ENCODE measurements around the gene LBHD2.

DNA sequence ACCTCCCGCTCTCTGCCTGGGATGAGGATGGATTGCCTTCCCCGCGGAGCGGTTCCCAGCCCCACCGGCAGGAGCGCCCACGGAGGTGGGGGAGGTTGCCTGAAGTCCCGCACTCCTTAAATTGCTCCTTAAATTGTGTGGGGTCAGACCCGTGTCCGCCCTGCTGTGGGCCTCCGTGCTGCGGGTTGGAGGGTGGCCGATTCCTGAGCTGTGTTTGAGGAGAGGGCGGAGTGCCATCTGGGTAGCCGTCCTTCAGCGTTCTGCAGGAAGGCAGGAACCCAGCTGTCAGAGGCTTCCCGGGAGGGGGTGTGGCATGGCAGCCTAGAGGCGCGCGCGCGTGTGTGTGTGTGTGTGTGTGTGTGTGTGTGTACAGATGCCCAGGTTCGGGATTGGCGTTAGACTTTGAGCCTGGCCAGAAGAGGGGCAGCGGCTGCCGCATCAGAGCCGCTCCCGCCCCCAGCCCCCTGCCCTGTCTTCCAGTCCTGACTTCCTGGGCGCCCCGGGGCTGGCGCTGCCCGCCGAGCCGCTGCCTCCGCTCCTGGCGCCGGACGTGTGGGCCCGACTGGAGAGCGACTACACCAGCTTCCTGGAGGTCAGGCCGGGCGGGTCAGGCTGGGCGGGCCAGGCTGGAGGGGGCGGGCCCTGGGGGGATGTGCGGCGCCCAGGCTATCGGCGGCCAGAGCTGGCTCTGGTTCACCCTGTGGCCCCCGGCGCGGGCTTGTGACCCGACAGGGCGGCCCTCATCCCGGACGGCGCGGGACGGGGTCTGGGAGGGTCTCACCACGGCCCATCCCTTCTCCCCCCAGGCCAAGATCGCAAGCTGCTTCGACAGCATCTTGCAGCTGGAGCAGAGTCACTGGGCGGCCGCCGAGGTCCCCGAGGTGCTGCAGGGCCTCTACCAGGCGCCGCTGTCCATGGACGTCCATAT is 19.7 kb downstream of the LBHD2 start:
- no peak for TF ChIP-seq JUND (IDR thresholded peaks at IDR 0.05)
- TF ChIP-seq, protein P1, sequence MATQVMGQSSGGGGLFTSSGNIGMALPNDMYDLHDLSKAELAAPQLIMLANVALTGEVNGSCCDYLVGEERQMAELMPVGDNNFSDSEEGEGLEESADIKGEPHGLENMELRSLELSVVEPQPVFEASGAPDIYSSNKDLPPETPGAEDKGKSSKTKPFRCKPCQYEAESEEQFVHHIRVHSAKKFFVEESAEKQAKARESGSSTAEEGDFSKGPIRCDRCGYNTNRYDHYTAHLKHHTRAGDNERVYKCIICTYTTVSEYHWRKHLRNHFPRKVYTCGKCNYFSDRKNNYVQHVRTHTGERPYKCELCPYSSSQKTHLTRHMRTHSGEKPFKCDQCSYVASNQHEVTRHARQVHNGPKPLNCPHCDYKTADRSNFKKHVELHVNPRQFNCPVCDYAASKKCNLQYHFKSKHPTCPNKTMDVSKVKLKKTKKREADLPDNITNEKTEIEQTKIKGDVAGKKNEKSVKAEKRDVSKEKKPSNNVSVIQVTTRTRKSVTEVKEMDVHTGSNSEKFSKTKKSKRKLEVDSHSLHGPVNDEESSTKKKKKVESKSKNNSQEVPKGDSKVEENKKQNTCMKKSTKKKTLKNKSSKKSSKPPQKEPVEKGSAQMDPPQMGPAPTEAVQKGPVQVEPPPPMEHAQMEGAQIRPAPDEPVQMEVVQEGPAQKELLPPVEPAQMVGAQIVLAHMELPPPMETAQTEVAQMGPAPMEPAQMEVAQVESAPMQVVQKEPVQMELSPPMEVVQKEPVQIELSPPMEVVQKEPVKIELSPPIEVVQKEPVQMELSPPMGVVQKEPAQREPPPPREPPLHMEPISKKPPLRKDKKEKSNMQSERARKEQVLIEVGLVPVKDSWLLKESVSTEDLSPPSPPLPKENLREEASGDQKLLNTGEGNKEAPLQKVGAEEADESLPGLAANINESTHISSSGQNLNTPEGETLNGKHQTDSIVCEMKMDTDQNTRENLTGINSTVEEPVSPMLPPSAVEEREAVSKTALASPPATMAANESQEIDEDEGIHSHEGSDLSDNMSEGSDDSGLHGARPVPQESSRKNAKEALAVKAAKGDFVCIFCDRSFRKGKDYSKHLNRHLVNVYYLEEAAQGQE (IDR thresholded peaks at IDR 0.05), result no peak
- peak; percentile 19 for TF ChIP-seq CTCF (IDR thresholded peaks at IDR 0.05; ENCODE audit: low read depth, low read length, missing input control)
- TF ChIP-seq GABPA (IDR thresholded peaks at IDR 0.05 in 1 of 2, conservative IDR thresholded peaks at IDR 0.05 in 1 of 2), result peak in 1 of 2 donors; percentile 42
- TF ChIP-seq NR2F2 (IDR thresholded peaks at IDR 0.05), result peak; percentile 25
- TF ChIP-seq TAF1 (conservative IDR thresholded peaks at IDR 0.05), result no peak
- peak; percentile 22 to 48 for TF ChIP-seq RAD21 (IDR thresholded peaks at IDR 0.05)
- no peak for TF ChIP-seq MAX (IDR thresholded peaks at IDR 0.05)
- peak; percentile 58 for TF ChIP-seq SP1 (IDR thresholded peaks at IDR 0.05)
- no peak for TF ChIP-seq EGR1 (IDR thresholded peaks at IDR 0.05; ENCODE audit: low read depth in 2 of 2)
- no peak for TF ChIP-seq ZBTB33 (IDR thresholded peaks at IDR 0.05)
- TF ChIP-seq, protein P2, sequence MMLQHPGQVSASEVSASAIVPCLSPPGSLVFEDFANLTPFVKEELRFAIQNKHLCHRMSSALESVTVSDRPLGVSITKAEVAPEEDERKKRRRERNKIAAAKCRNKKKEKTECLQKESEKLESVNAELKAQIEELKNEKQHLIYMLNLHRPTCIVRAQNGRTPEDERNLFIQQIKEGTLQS (IDR thresholded peaks at IDR 0.05), result no peak
- peak; percentile 70 for TF ChIP-seq YY1 (IDR thresholded peaks at IDR 0.05)
